Psoas muscle (tissue), 8 donors: ENCODE data around the gene TLDC2. TPM values are rescaled to one million over a fixed set of nuclear protein-coding genes. Genes with fewer than 3 reads are reported as not detected.
"Not testable (repeated sequence)": the region's sequence is repeated elsewhere in the genome, so short reads cannot be mapped to it uniquely, and the experiment has no call there.

Source experiments
- ATAC-seq, 4 donors: fragments of 200-7000 bp; cut with Tn5 transposase; one replicate each; pipeline ENCODE4 v1.9.1; 2020; ENCODE audit warnings: moderate library complexity in 3 of 4, mild to moderate bottlenecking in 2 of 4
- DNase-seq, 2 donors: peaks; one replicate each; pipeline ENCODE4 v3.0.0-alpha.2; 2020
- H3K27ac ChIP-seq: fragments of 200-600 bp; one replicate; pipeline ENCODE4 v1.8.0; 2022
- H3K27me3 ChIP-seq, 3 donors: fragments of 200-600 bp in 1 of 3; one replicate each; pipeline versions ENCODE4 v1.6.1 to v1.8.0; 2013 to 2022; ENCODE audit warnings: low read length in 2 of 3, mild to moderate bottlenecking in 2 of 3, moderate library complexity in 1 of 3; ENCODE audit not compliant: insufficient read depth in 3 of 3
- H3K36me3 ChIP-seq, 2 donors: fragments of 200-600 bp in 1 of 2; one replicate each; pipeline versions ENCODE4 v1.6.1 to v1.8.0; 2013 to 2022; ENCODE audit warnings: low read depth in 1 of 2, mild to moderate bottlenecking in 1 of 2, moderate library complexity in 1 of 2; ENCODE audit not compliant: insufficient read depth in 1 of 2
- H3K4me1 ChIP-seq: fragments of 200-600 bp; one replicate; pipeline ENCODE4 v1.8.0; 2022
- H3K4me3 ChIP-seq: fragments of 200-600 bp; one replicate; pipeline ENCODE4 v1.8.0; 2022; ENCODE audit warnings: mild to moderate bottlenecking
- H3K9me3 ChIP-seq: fragments of 200-600 bp; one replicate; pipeline ENCODE4 v1.8.0; 2022
- WGBS, 3 donors: extraction: QIAGEN DNeasy Blood & Tissue Kit; methylation state at CpG; one replicate each; pipeline versions ENCODE4 v1.1.6 to v1.1.7; 2013; 5-methylcytosine and 5-hydroxymethylcytosine counted together
- intact Hi-C, 2 donors: fragments of 100-400 bp; cut with DNase I; formaldehyde crosslinking; loops; one replicate each; pipeline versions ENCODE4 v1.11.0 to v1.14.2; 2022
- polyA plus RNA-seq, 3 donors: library from polyadenylated mRNA; stranded (reverse); fragments of 200-250 nt; gene quantifications; one replicate each; pipeline ENCODE4 v1.2.3, GENCODE V29; 2013
- total RNA-seq, 4 donors: library from RNA; stranded (reverse); fragmentation: NEBNext Ultra II Directional in 2 of 4; extraction: Animal tissue kit (Norgen Biotek cat#: 25700) in 2 of 4; gene quantifications; one replicate each; pipeline versions ENCODE4 v1.2.1 to v1.2.4, GENCODE V29; 2021 to 2023
- TF ChIP-seq, protein P1 (sequence below): fragments of 200-600 bp; IDR thresholded peaks from one replicate; pipeline ENCODE4 v1.8.0; 2022; ENCODE audit warnings: antibody characterized with exemption
- donor health status: healthy with polysubstance abuse.
- donor health status: DM: no; HTN: no; CAD: no; lungs with moderate emphysema.
- donor health status: Bipolar disorder and iron deficiency.
- donor health status: healthy.
- donor health status: DM: yes; HTN: yes; CAD: no.
- donor health status: DM: no; HTN: no; CAD: no.
- donor health status: DM: no; HTN: no; CAD: no.
- donor health status: DM: yes; HTN: yes; CAD: no.

Gene TLDC2
- total and polyA plus RNA-seq, 7 donors = 0.04 to 0.15 (median 0.05) TPM; not detected in 4

GRCh38 chr20:36936341-36936740, 60.4 kb downstream of the TLDC2 start:
- peaks cover 23% of the 10 kb centered on the region for H3K4me1 ChIP-seq

DNA sequence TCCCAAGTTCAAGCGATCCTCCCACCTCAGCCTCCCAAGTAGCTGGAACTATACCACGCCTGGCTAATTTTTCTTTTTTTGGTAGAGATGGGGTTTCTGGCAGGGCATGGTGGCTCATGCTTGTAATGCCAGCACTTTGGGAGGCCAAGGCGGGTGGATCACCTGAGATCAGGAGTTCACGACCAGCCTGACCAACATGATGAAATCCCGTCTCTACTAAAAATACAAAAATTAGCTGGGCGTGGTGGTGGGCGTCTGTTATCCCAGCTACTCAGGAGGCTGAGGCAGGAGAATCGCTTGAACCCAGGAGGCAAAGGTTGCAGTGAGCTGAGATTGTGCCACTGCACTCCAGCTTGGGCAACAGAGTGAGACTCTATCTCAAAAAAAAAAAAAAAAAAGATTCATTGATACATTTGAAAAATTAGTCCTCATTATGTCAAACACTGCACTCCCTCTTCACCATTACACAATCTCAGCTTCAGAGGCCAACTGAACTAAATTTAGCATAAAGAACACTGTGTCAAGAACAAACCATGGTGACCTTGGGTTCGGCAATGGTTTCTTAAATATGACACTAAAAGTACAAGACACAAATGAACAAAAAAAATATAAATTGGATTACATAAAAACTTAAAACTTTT, 60.9 kb downstream of the TLDC2 start:
- WGBS, 3 donors = 59 to 80% (median 78%) methylated on average over 9 of the region's 9 CpGs
- H3K27me3 ChIP-seq, DNase-seq, H3K9me3 ChIP-seq, intact Hi-C loops: not testable (repeated sequence)
- Histone ChIP-seq H3K36me3 (peaks cover 0 to 16% of the 10 kb centered on the region in 2 donors), H3K4me1 (peaks cover 26% of the 10 kb centered on the region), H3K4me3 (peak overlapping the region; percentile 11), H3K27ac (peak overlapping the region; percentile 53)
- peak in 3 of 4 donors; percentile 77 to 89 (median 84) for ATAC-seq

More at GRCh38 chr20:36936341-36936740, 60.4 kb downstream of the TLDC2 start:
- DNase-seq (no peak), ATAC-seq (no peak)
- WGBS, 3 donors = 87 to 96% (median 94%) methylated on average over 8 of the region's 8 CpGs
- TF ChIP-seq, protein P1, sequence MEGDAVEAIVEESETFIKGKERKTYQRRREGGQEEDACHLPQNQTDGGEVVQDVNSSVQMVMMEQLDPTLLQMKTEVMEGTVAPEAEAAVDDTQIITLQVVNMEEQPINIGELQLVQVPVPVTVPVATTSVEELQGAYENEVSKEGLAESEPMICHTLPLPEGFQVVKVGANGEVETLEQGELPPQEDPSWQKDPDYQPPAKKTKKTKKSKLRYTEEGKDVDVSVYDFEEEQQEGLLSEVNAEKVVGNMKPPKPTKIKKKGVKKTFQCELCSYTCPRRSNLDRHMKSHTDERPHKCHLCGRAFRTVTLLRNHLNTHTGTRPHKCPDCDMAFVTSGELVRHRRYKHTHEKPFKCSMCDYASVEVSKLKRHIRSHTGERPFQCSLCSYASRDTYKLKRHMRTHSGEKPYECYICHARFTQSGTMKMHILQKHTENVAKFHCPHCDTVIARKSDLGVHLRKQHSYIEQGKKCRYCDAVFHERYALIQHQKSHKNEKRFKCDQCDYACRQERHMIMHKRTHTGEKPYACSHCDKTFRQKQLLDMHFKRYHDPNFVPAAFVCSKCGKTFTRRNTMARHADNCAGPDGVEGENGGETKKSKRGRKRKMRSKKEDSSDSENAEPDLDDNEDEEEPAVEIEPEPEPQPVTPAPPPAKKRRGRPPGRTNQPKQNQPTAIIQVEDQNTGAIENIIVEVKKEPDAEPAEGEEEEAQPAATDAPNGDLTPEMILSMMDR = no peak
- Histone ChIP-seq H3K9me3 (no peaks in the 10 kb centered on the region), H3K36me3 (peaks cover 0 to 16% of the 10 kb centered on the region in 2 donors), H3K4me3 (no peak overlapping the region), H3K27me3 (no peaks in the 10 kb centered on the region), H3K27ac (peak overlapping the region; percentile 16)
- intact Hi-C loops = no loop called here

DNA sequence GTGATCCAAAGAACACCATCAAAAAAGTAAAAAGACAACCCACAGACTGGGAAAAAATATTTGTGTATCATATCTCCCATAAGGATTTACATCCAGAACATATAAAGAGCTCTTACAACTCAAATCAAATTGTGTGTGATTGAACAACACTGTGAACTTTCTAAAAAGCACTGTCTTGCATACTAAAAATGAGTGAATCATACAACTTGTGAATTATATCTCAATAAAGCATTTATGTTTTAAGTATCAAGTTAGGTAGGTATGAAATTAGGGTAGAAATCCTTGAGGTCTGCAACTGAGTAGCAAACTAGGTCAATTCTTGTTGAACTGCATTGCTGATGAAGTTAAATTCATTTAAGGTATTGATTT, 61.4 kb downstream of the TLDC2 start:
- Histone ChIP-seq H3K4me1 (peaks cover 25% of the 10 kb centered on the region), H3K9me3 (no peaks in the 10 kb centered on the region), H3K27me3 (no peaks in the 10 kb centered on the region), H3K36me3 (peaks cover 0 to 17% of the 10 kb centered on the region in 2 donors), H3K4me3 (peak overlapping the region; percentile 11), H3K27ac (peak overlapping the region; percentile 53)
- DNase-seq (no peak), ATAC-seq (no peak)
- TF ChIP-seq, protein P1 = no peak
- intact Hi-C loops = no loop called here

- ATAC-seq = no peak
- intact Hi-C loops = no loop called here
- Histone ChIP-seq H3K4me3 (no peak overlapping the region), H3K36me3 (peaks cover 0 to 27% of the 10 kb centered on the region in 2 donors), H3K9me3 (no peaks in the 10 kb centered on the region), H3K4me1 (peaks cover 23% of the 10 kb centered on the region), H3K27me3 (no peaks in the 10 kb centered on the region), H3K27ac (peak overlapping the region; percentile 5)
- DNase-seq = no peak
- WGBS, 3 donors = 53 to 74% (median 59%) methylated on average over 1 of the region's 1 CpG
- TF ChIP-seq, protein P1 = no peak
Measured at GRCh38 chr20:36941401-36941835, 65.5 kb downstream of the TLDC2 start.

Other genes with a start within 250 kb of the TLDC2 start
- gene SLA2, start 229.9 kb upstream of the TLDC2 start, total RNA-seq = under 1 TPM; 0.12 to 0.34 (median 0.16) TPM
- gene SLA2, start 229.9 kb upstream of the TLDC2 start, polyA plus RNA-seq = under 1 TPM; 0.03 to 0.07 (median 0.06) TPM
- gene NDRG3, start 130.0 kb upstream of the TLDC2 start, total RNA-seq = 10 to 100 TPM in 2 of 4 donors, 1 to 10 TPM in 2; 4.3 to 17.5 (median 7.8) TPM
- 10 to 100 TPM in 2 of 3 donors, 1 to 10 TPM in 1; 7.8 to 25.1 (median 11.8) TPM for gene NDRG3, start 130.0 kb upstream of the TLDC2 start, polyA plus RNA-seq
- gene DSN1, start 102.4 kb upstream of the TLDC2 start, total RNA-seq = 1 to 10 TPM; 1.7 to 3.0 (median 2.2) TPM
- 1 to 10 TPM; 3.3 to 8.3 (median 4.3) TPM for gene DSN1, start 102.4 kb upstream of the TLDC2 start, polyA plus RNA-seq
- 10 to 100 TPM; 18.2 to 36.4 (median 27.2) TPM for gene SAMHD1, start 75.6 kb downstream of the TLDC2 start, total RNA-seq
- gene SAMHD1, start 75.6 kb downstream of the TLDC2 start, polyA plus RNA-seq = 10 to 100 TPM; 17.0 to 29.4 (median 20.3) TPM
- 10 to 100 TPM in 1 of 4 donors, 1 to 10 TPM in 3; 4.0 to 10.7 (median 5.0) TPM for gene RBL1, start 219.9 kb downstream of the TLDC2 start, total RNA-seq
- gene RBL1, start 219.9 kb downstream of the TLDC2 start, polyA plus RNA-seq = 1 to 10 TPM in 2 of 3 donors, under 1 TPM in 1; 0.82 to 4.6 (median 2.0) TPM